Upper lobe of left lung (tissue), 4 donors: ENCODE measurements around the gene TGM2.

ENCODE experiments used
- CTCF ChIP-seq, 6 experiments: fragments of 450-650 bp in 4 of 6; fragments of 200-600 bp in 2 of 6; sonication (generic) in 2 of 6; IDR thresholded peaks; one replicate each; pipeline ENCODE4 v1.5.1; 2016 to 2019; ENCODE audit warnings: antibody characterized with exemption in 6 of 6
- EP300 ChIP-seq, 4 donors: sonication (generic); formaldehyde crosslinking; IDR thresholded peaks; one replicate each; pipeline ENCODE4 v1.5.1; 2017; ENCODE audit warnings: antibody characterized with exemption in 4 of 4, control low read depth in 2 of 4

GRCh38 chr20:38116409-38117165 lies 48.5 kb downstream of the TGM2 start:
- no peak for TF ChIP-seq EP300 (IDR thresholded peaks at IDR 0.05)
- no peak for TF ChIP-seq CTCF (IDR thresholded peaks at IDR 0.05)
